B cell (primary cell): Measurements from ENCODE around the gene SNTA1. TPM values are rescaled to one million over a fixed set of nuclear protein-coding genes. Genes with fewer than 3 reads are reported as not detected.

Experiments used
- ATAC-seq: fragments of 200-7000 bp; cut with Tn5 transposase; one replicate; pipeline ENCODE4 v1.10.0; 2021; ENCODE audit warnings: low read depth, mild to moderate bottlenecking, moderate number of reproducible peaks, moderate library complexity
- CTCF ChIA-PET: fragments of 350-600 bp; sonication (Branson Sonifier 250); formaldehyde crosslinking; loops from one replicate; lab custom pipeline; 2021; ENCODE audit warnings: antibody characterized with exemption, inconsistent platforms; lab: Charles Lee
- POLR2A ChIA-PET: fragments of 350-600 bp; sonication (Branson Sonifier 250); formaldehyde crosslinking; loops from one replicate; lab custom pipeline; 2021; ENCODE audit warnings: antibody characterized with exemption; lab: Charles Lee
- DNase-seq: peaks from one replicate; pipeline ENCODE4 v3.0.0; 2013
- H2AFZ ChIP-seq: 2 replicates; pipeline ENCODE4 v1.6.1; 2012; ENCODE audit warnings: mild to moderate bottlenecking, low read depth, low read length; ENCODE audit not compliant: insufficient read depth, poor library complexity, severe bottlenecking
- H3K27ac ChIP-seq, 2 donors: 1 replicate in 1 of 2; 2 replicates in 1 of 2; pipeline ENCODE4 v1.5.1; 2012 to 2013; ENCODE audit warnings: low read length in 2 of 2, mild to moderate bottlenecking in 2 of 2, moderate library complexity in 1 of 2
- H3K27me3 ChIP-seq, 4 experiments: fragments of 200-600 bp in 1 of 4; sonication (generic) in 1 of 4; replicated peaks in 1 of 4; 1 replicate in 2 of 4; 2 replicates in 2 of 4; pipeline versions ENCODE4 v1.6.1 to v1.7.0; 2013 to 2016; ENCODE audit warnings: low read length in 3 of 4, mild to moderate bottlenecking in 2 of 4, mixed read lengths in 1 of 4, moderate library complexity in 1 of 4; ENCODE audit not compliant: insufficient read depth in 4 of 4, control insufficient read depth in 3 of 4; ENCODE audit errors: control extremely low read depth in 1 of 4
- H3K36me3 ChIP-seq, 2 experiments: replicated peaks in 1 of 2; 1 replicate in 1 of 2; 2 replicates in 1 of 2; pipeline versions ENCODE4 v1.6.1 to v1.7.1; 2013; ENCODE audit warnings: low read length in 1 of 2; ENCODE audit not compliant: insufficient read depth in 2 of 2, control insufficient read depth in 1 of 2; ENCODE audit errors: control extremely low read depth in 1 of 2, extremely low read depth in 1 of 2
- H3K4me1 ChIP-seq, 2 donors: fragments of 200-600 bp in 1 of 2; sonication (generic) in 1 of 2; 1 replicate in 1 of 2; 2 replicates in 1 of 2; pipeline versions ENCODE4 v1.5.1 to v1.6.1; 2013 to 2017; ENCODE audit warnings: low read length in 2 of 2; ENCODE audit not compliant: control insufficient read depth in 2 of 2, insufficient read depth in 2 of 2
- H3K4me2 ChIP-seq: replicated peaks from 2 replicates; pipeline ENCODE3; 2012; ENCODE audit warnings: mild to moderate bottlenecking, low read depth, low read length; ENCODE audit not compliant: poor library complexity, severe bottlenecking
- H3K4me3 ChIP-seq, 5 experiments: fragments of 200-600 bp in 1 of 5; sonication (generic) in 1 of 5; 1 replicate in 3 of 5; 2 replicates in 2 of 5; pipeline versions ENCODE4 v1.5.1 to v1.7.0; 2011 to 2016; ENCODE audit warnings: low read length in 4 of 5, mild to moderate bottlenecking in 4 of 5, low read depth in 2 of 5, control low read depth in 1 of 5, moderate library complexity in 1 of 5; ENCODE audit not compliant: insufficient read depth in 1 of 5; ENCODE audit errors: control extremely low read depth in 1 of 5, extremely low read depth in 1 of 5
- H3K79me2 ChIP-seq: fragments of 200-600 bp; sonication (generic); one replicate; pipeline ENCODE4 v1.6.0; 2016; ENCODE audit warnings: low read length; ENCODE audit not compliant: control insufficient read depth, insufficient read depth
- H3K9ac ChIP-seq: fragments of 200-600 bp; sonication (generic); 2 replicates; pipeline ENCODE4 v1.6.1; 2017; ENCODE audit warnings: mild to moderate bottlenecking, low read length, moderate library complexity
- H3K9me3 ChIP-seq, 3 donors: one replicate each; pipeline versions ENCODE4 v1.6.1 to v1.7.1; 2013; ENCODE audit warnings: low read length in 2 of 3; ENCODE audit not compliant: control insufficient read depth in 2 of 3, insufficient read depth in 1 of 3; ENCODE audit errors: control extremely low read depth in 1 of 3
- H4K20me1 ChIP-seq: 2 replicates; pipeline ENCODE4 v1.6.0; 2012; ENCODE audit warnings: mild to moderate bottlenecking, low read length; ENCODE audit not compliant: insufficient read depth, control insufficient read depth, poor library complexity, severe bottlenecking
- H3K27ac Mint-ChIP-seq: one replicate; pipeline ENCODE4 v1.8.0; 2021; ENCODE audit warnings: mixed read lengths
- H3K27me3 Mint-ChIP-seq: one replicate; pipeline ENCODE4 v1.8.0; 2021; ENCODE audit warnings: mixed read lengths
- H3K4me1 Mint-ChIP-seq: one replicate; pipeline ENCODE4 v1.8.0; 2021; ENCODE audit warnings: mixed read lengths
- H3K4me3 Mint-ChIP-seq: one replicate; pipeline ENCODE4 v1.8.0; 2021; ENCODE audit warnings: mixed read lengths
- H3K9me3 Mint-ChIP-seq: one replicate; pipeline ENCODE4 v1.8.0; 2022; ENCODE audit warnings: mixed read lengths; ENCODE audit not compliant: insufficient read depth
- EZH2 ChIP-seq: IDR thresholded peaks from 2 replicates; pipeline ENCODE4 v1.6.1; 2012; ENCODE audit warnings: borderline replicate concordance, low read depth, mild to moderate bottlenecking, moderate library complexity, low read length; ENCODE audit not compliant: insufficient read depth, poor library complexity, severe bottlenecking
- WGBS: methylation state at CpG from one replicate; pipeline ENCODE4 v1.1.5; 2013; ENCODE audit warnings: missing lambda C conversion rate; ENCODE audit not compliant: insufficient coverage; 5-methylcytosine and 5-hydroxymethylcytosine counted together
- intact Hi-C: fragments of 100-400 bp; cut with micrococcal nuclease; formaldehyde crosslinking; loops from one replicate; pipeline ENCODE4 v1.10.0; 2022
- polyA plus RNA-seq: library from polyadenylated mRNA; depleted of rRNA; stranded (reverse); fragments of >200 nt; gene quantifications from 2 replicates; pipeline ENCODE4 v1.2.3, GENCODE V29; 2012
- total RNA-seq, 2 donors: library from RNA; stranded (reverse); fragments of 120-200 nt in 1 of 2; gene quantifications; 1 replicate in 1 of 2; 2 replicates in 1 of 2; pipeline versions ENCODE4 v1.2.3 to v1.2.4, GENCODE V29; 2013 to 2022
- TF ChIP-seq, protein P1 (sequence below): fragments of 200-600 bp; IDR thresholded peaks from one replicate; pipeline ENCODE4 v1.8.0; 2022; ENCODE audit warnings: antibody characterized with exemption, mild to moderate bottlenecking

The SNTA1 gene
- total and polyA plus RNA-seq, 2 donors (not counting 1 experiment from before 2014, with no cell fraction given) = 7.0 to 9.9 TPM

DNA sequence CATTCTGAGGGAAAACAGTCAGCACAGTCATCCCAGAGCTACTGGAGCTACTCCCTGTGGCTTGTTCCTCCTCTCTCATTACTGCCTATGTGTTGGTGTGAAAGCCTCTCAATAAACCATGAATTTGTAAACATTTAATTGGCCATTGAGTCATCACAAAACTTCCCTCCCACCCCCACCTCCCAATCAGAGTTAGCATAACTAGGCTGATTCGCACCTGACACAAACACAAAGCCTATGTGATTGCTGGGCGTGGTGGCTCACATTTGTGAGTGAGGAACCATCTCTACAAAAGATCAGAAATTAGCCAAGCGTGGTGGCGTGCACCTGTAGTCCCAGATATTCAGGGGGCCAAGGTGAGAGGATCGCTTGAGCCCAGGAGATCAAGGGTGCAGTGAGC, 17.1 kb upstream of the SNTA1 start:
- H3K27me3 ChIP-seq = no peaks in the 10 kb centered on the region
- CTCF ChIA-PET = interaction anchor here (0.5 to 1.2 kb wide), 5 partner anchors 30 to 607 kb away, joined by 3 to 6 read pairs (median 3); no protein-coding TSS in a partner anchor
- no peak for DNase-seq
- Mint-ChIP-seq H3K27me3 (no peaks in the 10 kb centered on the region), H3K27ac (peak overlapping the region; percentile 13), H3K9me3 (no peaks in the 10 kb centered on the region), H3K4me1 (peaks cover 14% of the 10 kb centered on the region), H3K4me3 (no peak overlapping the region)
- H4K20me1 ChIP-seq = no peaks in the 10 kb centered on the region
- peaks cover 10 to 14% of the 10 kb centered on the region in 2 donors for H3K4me1 ChIP-seq
- no peaks in the 10 kb centered on the region for H3K36me3 ChIP-seq
- no peak for ATAC-seq
- H3K4me3 ChIP-seq = no peak overlapping the region
- no peak overlapping the region for H3K27ac ChIP-seq
- H3K9me3 ChIP-seq = no peaks in the 10 kb centered on the region
- intact Hi-C loops = no loop called here
- no peak overlapping the region for H3K9ac ChIP-seq
- TF ChIP-seq, protein P1, sequence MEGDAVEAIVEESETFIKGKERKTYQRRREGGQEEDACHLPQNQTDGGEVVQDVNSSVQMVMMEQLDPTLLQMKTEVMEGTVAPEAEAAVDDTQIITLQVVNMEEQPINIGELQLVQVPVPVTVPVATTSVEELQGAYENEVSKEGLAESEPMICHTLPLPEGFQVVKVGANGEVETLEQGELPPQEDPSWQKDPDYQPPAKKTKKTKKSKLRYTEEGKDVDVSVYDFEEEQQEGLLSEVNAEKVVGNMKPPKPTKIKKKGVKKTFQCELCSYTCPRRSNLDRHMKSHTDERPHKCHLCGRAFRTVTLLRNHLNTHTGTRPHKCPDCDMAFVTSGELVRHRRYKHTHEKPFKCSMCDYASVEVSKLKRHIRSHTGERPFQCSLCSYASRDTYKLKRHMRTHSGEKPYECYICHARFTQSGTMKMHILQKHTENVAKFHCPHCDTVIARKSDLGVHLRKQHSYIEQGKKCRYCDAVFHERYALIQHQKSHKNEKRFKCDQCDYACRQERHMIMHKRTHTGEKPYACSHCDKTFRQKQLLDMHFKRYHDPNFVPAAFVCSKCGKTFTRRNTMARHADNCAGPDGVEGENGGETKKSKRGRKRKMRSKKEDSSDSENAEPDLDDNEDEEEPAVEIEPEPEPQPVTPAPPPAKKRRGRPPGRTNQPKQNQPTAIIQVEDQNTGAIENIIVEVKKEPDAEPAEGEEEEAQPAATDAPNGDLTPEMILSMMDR = no peak
- no peak for TF ChIP-seq EZH2
- no peak overlapping the region for H2AFZ ChIP-seq
- POLR2A ChIA-PET = interaction anchor here (0.6 kb wide), 1 partner anchor 244 kb away, joined by 5 read pairs; no protein-coding TSS in a partner anchor
- H3K4me2 ChIP-seq = no peak overlapping the region
- WGBS = 69% methylated on average over 4 of the region's 5 CpGs
- H3K79me2 ChIP-seq = no peaks in the 10 kb centered on the region

DNA sequence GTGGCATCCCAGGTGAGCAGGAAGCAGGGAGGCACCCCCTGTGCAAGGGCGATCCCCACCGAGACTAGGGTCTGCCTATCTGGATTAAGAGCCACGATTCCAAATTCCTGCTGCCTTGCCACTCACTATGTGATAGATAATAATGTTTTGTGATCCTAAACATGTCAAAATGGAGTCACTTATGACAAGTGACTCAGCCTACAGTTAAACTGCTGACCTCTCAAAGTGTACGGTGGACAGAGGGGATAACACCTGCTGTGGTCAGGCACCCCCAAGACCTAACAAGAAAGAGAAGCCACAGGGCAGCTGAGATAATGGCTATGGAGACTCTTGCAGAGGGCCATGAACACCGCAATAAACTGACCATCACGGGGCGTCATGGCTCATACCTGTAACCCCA, 16.0 kb upstream of the SNTA1 start:
- TF ChIP-seq, protein P1 = no peak
- TF ChIP-seq EZH2 = no peak
- ChIA-PET POLR2A (no interaction called here), CTCF (interaction anchor here (0.6 to 1.2 kb wide), 2 partner anchors 65 to 209 kb away, joined by 3 to 6 read pairs; no protein-coding TSS in a partner anchor)
- Histone ChIP-seq H3K27ac (no peak overlapping the region), H3K9ac (no peak overlapping the region), H3K4me3 (no peak overlapping the region), H4K20me1 (no peaks in the 10 kb centered on the region), H3K4me2 (no peak overlapping the region), H2AFZ (no peak overlapping the region), H3K9me3 (no peaks in the 10 kb centered on the region), H3K27me3 (no peaks in the 10 kb centered on the region), H3K4me1 (peaks cover 0 to 3% of the 10 kb centered on the region in 2 donors), H3K36me3 (no peaks in the 10 kb centered on the region), H3K79me2 (no peaks in the 10 kb centered on the region)
- H3K4me3 Mint-ChIP-seq = no peak overlapping the region
- DNase-seq = no peak
- H3K27me3 Mint-ChIP-seq = no peaks in the 10 kb centered on the region
- H3K9me3 Mint-ChIP-seq = no peaks in the 10 kb centered on the region
- peaks cover 4% of the 10 kb centered on the region for H3K4me1 Mint-ChIP-seq
- H3K27ac Mint-ChIP-seq = no peak overlapping the region
- ATAC-seq = no peak
- intact Hi-C loops = no loop called here
- 100% methylated on average over 1 of the region's 7 CpGs for WGBS
